Spinal cord (tissue), 10 donors: ENCODE results near the gene PAIP2. TPM values are rescaled to one million over a fixed set of nuclear protein-coding genes. Genes with fewer than 3 reads are reported as not detected.
A peak's percentile ranks its signal among the peaks of the same experiment; 100 is the strongest.
"Not testable (repeated sequence)": the region's sequence is repeated elsewhere in the genome, so short reads cannot be mapped to it uniquely, and the experiment has no call there.

Experiments
- DNase-seq, 6 donors: peaks; one replicate each; pipeline versions ENCODE4 v3.0.0 to v3.0.0-alpha.2; 2013 to 2015; ENCODE audit warnings: low spot score in 6 of 6, low read depth in 4 of 6
- H3K27ac ChIP-seq: one replicate; pipeline ENCODE4 v1.5.1; 2013; ENCODE audit warnings: low read depth, low read length, control low read depth
- H3K27me3 ChIP-seq: one replicate; pipeline ENCODE4 v1.6.1; 2013; ENCODE audit warnings: low read length; ENCODE audit not compliant: control insufficient read depth, insufficient read depth
- H3K36me3 ChIP-seq: one replicate; pipeline ENCODE4 v1.6.1; 2013; ENCODE audit warnings: low read length; ENCODE audit not compliant: control insufficient read depth, insufficient read depth
- H3K4me1 ChIP-seq: one replicate; pipeline ENCODE4 v1.6.1; 2013; ENCODE audit warnings: low read length; ENCODE audit not compliant: control insufficient read depth, insufficient read depth
- H3K4me3 ChIP-seq: one replicate; pipeline ENCODE4 v1.5.1; 2013; ENCODE audit warnings: low read depth, low read length, control low read depth
- H3K9me3 ChIP-seq: one replicate; pipeline ENCODE4 v1.6.1; 2013; ENCODE audit warnings: low read length; ENCODE audit not compliant: control insufficient read depth, insufficient read depth
- WGBS: methylation state at CpG from one replicate; pipeline ENCODE4 v1.1.5; 2013; ENCODE audit warnings: missing lambda C conversion rate; ENCODE audit not compliant: insufficient coverage; 5-methylcytosine and 5-hydroxymethylcytosine counted together
- polyA plus RNA-seq, 2 donors: library from polyadenylated mRNA; unstranded; fragments of 120-200 nt; gene quantifications; one replicate each; pipeline ENCODE4 v1.2.1, GENCODE V29; 2013; ENCODE audit not compliant: insufficient read length in 2 of 2
- total RNA-seq, 2 donors: library from RNA; depleted of rRNA in 1 of 2; stranded (reverse); fragments of 120-200 nt in 1 of 2; fragments of >200 nt in 1 of 2; gene quantifications; one replicate each; pipeline versions ENCODE4 v1.2.3 to v1.2.4, GENCODE V29; 2013 to 2014
- donor health status: healthy.

The PAIP2 gene
- total and polyA plus RNA-seq, 4 donors = 90.4 to 173 (median 146) TPM

DNA sequence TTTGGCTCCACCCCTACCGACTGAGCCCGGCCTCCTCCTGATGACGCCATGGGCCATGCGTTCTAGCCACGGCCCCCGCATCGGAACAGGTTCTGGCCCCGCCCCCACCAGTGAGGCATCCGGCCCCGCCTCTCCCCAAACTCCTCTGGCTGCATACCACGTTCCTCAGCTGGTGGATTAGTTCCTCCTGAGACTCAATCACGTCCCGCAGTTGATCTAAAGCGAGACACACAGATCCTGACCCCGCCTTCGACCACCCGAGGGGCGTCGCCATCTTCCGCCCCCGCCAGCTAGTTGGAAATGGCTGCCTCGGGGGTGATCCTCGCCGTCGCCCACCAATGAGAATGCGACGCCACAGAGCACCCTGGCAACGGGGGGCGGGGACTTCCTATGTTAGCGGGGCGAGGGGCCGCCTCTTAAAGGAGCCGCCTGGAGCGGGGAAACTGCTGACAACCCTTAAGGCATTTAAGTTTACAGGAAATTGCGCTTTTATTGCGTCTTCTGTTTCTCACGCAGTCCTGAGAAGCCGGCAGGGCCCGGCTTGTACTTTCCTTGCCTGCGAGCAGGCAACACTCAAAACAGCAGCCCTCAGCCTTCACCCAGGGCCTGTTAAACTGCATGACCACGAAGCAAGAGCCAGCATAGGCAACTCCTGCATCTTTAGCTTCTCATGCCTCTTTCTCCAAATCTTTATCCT lies 62.3 kb downstream of the PAIP2 start, which contains the start of gene SPATA24:
TSS of gene SPATA24 (minus strand) at position 303 of the 697 bp plus-strand sequence. CDS start at position 274, 29 bp downstream.
- Histone ChIP-seq H3K27ac (peak within 1 kb of the TSS; percentile 99), H3K27me3 (no peaks in the 10 kb centered on the region), H3K9me3 (no peaks in the 10 kb centered on the region), H3K4me1 (peaks cover 25% of the 10 kb centered on the region), H3K4me3 (peak within 1 kb of the TSS; percentile 79), H3K36me3 (peaks cover 8% of the 10 kb centered on the region)
- WGBS = 0% methylated on average over 41 of the region's 41 CpGs
- DNase-seq = peak; percentile 94 to 99 (median 96)

DNA sequence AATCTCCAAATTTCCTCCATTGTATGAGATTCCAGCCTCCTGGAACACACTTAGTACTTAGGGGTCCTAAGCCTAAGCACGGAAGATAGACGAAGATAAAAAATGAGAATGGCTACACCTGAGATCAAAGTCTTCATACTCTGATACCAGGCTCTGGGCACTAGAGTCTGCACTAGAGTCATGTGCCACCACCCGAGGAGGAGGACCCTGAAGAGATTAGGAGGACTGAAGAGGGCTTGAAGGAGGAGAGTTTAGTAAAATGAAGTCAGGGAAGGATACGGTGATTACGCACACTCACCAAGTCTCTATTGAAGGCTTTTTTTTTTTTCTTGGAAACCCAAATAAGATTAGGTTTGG lies 62.8 kb downstream of the PAIP2 start:
- WGBS = 0% methylated on average over 1 of the region's 5 CpGs
- H3K4me3 ChIP-seq = peak overlapping the region; percentile 79
- no peak for DNase-seq

DNA sequence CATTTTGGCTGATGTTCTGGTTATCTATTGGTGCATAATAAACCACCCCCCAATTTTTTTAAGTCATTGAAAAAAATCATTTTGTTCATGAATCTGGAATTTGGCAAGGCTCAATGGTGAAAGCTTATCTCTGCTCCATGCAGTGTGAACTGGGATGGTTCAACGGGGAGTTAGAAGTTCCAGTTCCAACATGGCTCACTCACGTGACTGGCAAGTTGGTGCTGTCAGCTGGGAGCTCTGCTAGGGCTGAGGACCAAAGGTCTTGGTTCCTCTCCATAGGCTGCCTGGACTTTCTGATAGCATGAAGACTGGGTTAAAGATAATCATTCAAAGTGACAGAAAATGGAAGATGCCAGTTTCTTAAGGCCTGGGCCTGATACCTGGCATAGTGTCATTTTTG lies 65.3 kb downstream of the PAIP2 start:
- Histone ChIP-seq H3K27me3 (no peaks in the 10 kb centered on the region), H3K27ac (no peak overlapping the region), H3K4me1 (peaks cover 25% of the 10 kb centered on the region), H3K9me3 (no peaks in the 10 kb centered on the region), H3K36me3 (peaks cover 3% of the 10 kb centered on the region), H3K4me3 (no peak overlapping the region)
- WGBS = 93% methylated on average over 2 of the region's 2 CpGs
- no peak for DNase-seq

More for the DNA sequence above, 62.8 kb downstream of the PAIP2 start:
- peaks cover 8% of the 10 kb centered on the region for H3K36me3 ChIP-seq
- H3K27me3 ChIP-seq = no peaks in the 10 kb centered on the region
- H3K27ac ChIP-seq = peak overlapping the region; percentile 99
- H3K9me3 ChIP-seq = no peaks in the 10 kb centered on the region
- H3K4me1 ChIP-seq = peaks cover 25% of the 10 kb centered on the region

- Histone ChIP-seq H3K9me3 (no peaks in the 10 kb centered on the region), H3K36me3 (peaks cover 7% of the 10 kb centered on the region), H3K27me3 (no peaks in the 10 kb centered on the region), H3K4me1 (peaks cover 24% of the 10 kb centered on the region), H3K27ac (no peak overlapping the region), H3K4me3 (no peak overlapping the region)
- DNase-seq = no peak
These were observed 65.9 kb downstream of the PAIP2 start for GRCh38 chr5:139407517-139407916.

DNA sequence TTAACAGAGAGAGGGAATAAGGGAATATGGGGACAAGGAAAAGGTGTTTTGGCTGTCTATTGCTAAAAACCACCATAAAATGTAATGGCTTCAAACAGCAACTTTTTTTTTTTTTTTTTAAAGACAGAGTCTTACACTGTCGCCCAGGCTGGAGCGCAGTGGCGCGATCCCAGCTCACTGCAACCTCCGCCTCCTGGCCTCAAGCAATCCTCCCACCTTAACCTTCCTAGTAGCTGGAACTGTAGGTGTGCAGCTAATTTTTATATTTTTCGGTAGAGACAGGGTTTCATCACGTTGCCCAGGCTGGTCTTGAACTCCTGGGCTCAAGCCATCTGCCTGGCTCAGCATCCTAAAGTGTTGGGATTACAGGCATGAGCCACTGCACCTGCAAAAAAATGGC lies 66.5 kb downstream of the PAIP2 start:
- Histone ChIP-seq H3K27me3 (no peaks in the 10 kb centered on the region), H3K9me3 (no peaks in the 10 kb centered on the region), H3K27ac (no peak overlapping the region), H3K4me3 (no peak overlapping the region), H3K4me1 (peaks cover 17% of the 10 kb centered on the region), H3K36me3 (peaks cover 10% of the 10 kb centered on the region)
- WGBS = 83% methylated on average over 2 of the region's 7 CpGs
- DNase-seq = no peak

GRCh38 chr5:139409116-139409515 lies 67.5 kb downstream of the PAIP2 start:
- no CpG with 5 or more reads among the region's 5 CpGs for WGBS
- Histone ChIP-seq H3K4me1 (peaks cover 16% of the 10 kb centered on the region), H3K36me3 (peaks cover 10% of the 10 kb centered on the region)
- DNase-seq, H3K27me3 ChIP-seq, H3K9me3 ChIP-seq, H3K4me3 ChIP-seq, H3K27ac ChIP-seq: not testable (repeated sequence)

GRCh38 chr5:139410121-139410992 lies 68.7 kb downstream of the PAIP2 start:
- no peaks in the 10 kb centered on the region for H3K27me3 ChIP-seq
- H3K4me3 ChIP-seq = no peak overlapping the region
- 72% methylated on average over 2 of the region's 6 CpGs for WGBS
- H3K4me1 ChIP-seq = peaks cover 20% of the 10 kb centered on the region
- DNase-seq = no peak
- H3K27ac ChIP-seq = no peak overlapping the region
- peaks cover 10% of the 10 kb centered on the region for H3K36me3 ChIP-seq
- H3K9me3 ChIP-seq = no peaks in the 10 kb centered on the region

GRCh38 chr5:139410993-139411828 lies 69.6 kb downstream of the PAIP2 start:
- 81% methylated on average over 4 of the region's 17 CpGs for WGBS
- Histone ChIP-seq H3K27me3 (no peaks in the 10 kb centered on the region), H3K27ac (no peak overlapping the region), H3K9me3 (no peaks in the 10 kb centered on the region), H3K4me3 (no peak overlapping the region), H3K4me1 (peaks cover 25% of the 10 kb centered on the region), H3K36me3 (peaks cover 10% of the 10 kb centered on the region)
- DNase-seq = peak in 1 of 6 donors; percentile 64

DNA sequence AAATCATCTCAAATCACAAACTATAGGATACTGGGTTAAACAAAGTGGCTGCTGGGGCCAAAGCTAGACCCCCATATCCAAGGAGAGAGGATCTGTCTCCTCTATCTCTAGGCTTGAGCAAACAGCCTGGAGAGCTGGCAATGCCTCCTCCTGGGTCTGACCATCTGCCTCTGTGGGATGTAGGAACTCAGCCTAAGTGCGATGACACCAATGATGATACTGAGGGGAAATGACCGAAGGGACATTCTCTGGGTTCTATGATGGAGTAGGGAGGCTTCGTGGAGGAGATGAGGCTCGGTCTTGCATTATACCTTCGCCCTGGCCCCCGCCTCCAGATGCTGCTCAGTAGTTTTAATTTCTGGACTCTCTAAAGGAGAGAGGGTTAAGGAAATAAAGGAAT lies 71.5 kb downstream of the PAIP2 start:
- Histone ChIP-seq H3K4me1 (peaks cover 41% of the 10 kb centered on the region), H3K9me3 (no peaks in the 10 kb centered on the region), H3K4me3 (no peak overlapping the region), H3K36me3 (peaks cover 20% of the 10 kb centered on the region), H3K27me3 (no peaks in the 10 kb centered on the region), H3K27ac (no peak overlapping the region)
- no peak for DNase-seq
- WGBS = 96% methylated on average over 3 of the region's 6 CpGs
